H1 (cell line): Measurements from ENCODE around the gene SYPL1. TPM values are rescaled to one million over a fixed set of nuclear protein-coding genes. Genes with fewer than 3 reads are reported as not detected.

Experiments used
- BCL11A ChIP-seq, 2 experiments: IDR thresholded peaks; one replicate each; pipeline ENCODE4 v1.6.1; 2011; ENCODE audit warnings: low read depth in 2 of 2, low read length in 2 of 2, mild to moderate bottlenecking in 2 of 2
- CBX8 ChIP-seq: fragments of 300-800, 300-1000 bp; sonication (generic); IDR thresholded peaks from 2 replicates; pipeline ENCODE4 v1.7.1; 2016; ENCODE audit warnings: low read depth, low read length, borderline replicate concordance
- RBBP5 ChIP-seq: IDR thresholded peaks from 2 replicates; pipeline ENCODE4 v1.7.1; 2012; ENCODE audit warnings: low read depth, mild to moderate bottlenecking, inconsistent platforms, low read length, moderate library complexity, borderline replicate concordance
- SIX5 ChIP-seq: IDR thresholded peaks from 2 replicates; pipeline ENCODE4 v1.6.1; 2011; ENCODE audit warnings: mild to moderate bottlenecking, low read depth, low read length
- TAF7 ChIP-seq: optimal IDR thresholded peaks from 2 replicates; pipeline ENCODE3; 2011; ENCODE audit warnings: low read depth, mild to moderate bottlenecking, inconsistent platforms, low read length, moderate library complexity, borderline replicate concordance
- polyA plus RNA-seq, 7 experiments: library from polyadenylated mRNA; depleted of rRNA in 3 of 7; stranded (reverse) in 5 of 7; unstranded in 2 of 7; fragments of >200 nt in 5 of 7; fragments of 200-250 nt in 2 of 7; gene quantifications; 1 replicate in 5 of 7; 2 replicates in 1 of 7; 4 replicates in 1 of 7; pipeline versions ENCODE4 v1.2.1 to v1.2.3, GENCODE V29; 2011 to 2013; ENCODE audit warnings: missing spikeins in 2 of 7, mixed read lengths in 2 of 7
- total RNA-seq: library from RNA; stranded (reverse); fragmentation: NEBNext Ultra II Directional; extraction: Animal tissue kit (Norgen Biotek cat#: 25700); gene quantifications from 2 replicates; pipeline ENCODE4 v1.2.1, GENCODE V29; 2021
- TF ChIP-seq, protein P1 (sequence below): IDR thresholded peaks from 2 replicates; pipeline ENCODE4 v1.6.1; 2011; ENCODE audit warnings: low read depth, mild to moderate bottlenecking, low read length; ENCODE audit not compliant: insufficient read depth

The SYPL1 gene
- total and polyA plus RNA-seq, 2 of the 8 experiments (the other 6 are each of a cell fraction or from before 2014, with no cell fraction given): 44.9 to 57.7 TPM

DNA sequence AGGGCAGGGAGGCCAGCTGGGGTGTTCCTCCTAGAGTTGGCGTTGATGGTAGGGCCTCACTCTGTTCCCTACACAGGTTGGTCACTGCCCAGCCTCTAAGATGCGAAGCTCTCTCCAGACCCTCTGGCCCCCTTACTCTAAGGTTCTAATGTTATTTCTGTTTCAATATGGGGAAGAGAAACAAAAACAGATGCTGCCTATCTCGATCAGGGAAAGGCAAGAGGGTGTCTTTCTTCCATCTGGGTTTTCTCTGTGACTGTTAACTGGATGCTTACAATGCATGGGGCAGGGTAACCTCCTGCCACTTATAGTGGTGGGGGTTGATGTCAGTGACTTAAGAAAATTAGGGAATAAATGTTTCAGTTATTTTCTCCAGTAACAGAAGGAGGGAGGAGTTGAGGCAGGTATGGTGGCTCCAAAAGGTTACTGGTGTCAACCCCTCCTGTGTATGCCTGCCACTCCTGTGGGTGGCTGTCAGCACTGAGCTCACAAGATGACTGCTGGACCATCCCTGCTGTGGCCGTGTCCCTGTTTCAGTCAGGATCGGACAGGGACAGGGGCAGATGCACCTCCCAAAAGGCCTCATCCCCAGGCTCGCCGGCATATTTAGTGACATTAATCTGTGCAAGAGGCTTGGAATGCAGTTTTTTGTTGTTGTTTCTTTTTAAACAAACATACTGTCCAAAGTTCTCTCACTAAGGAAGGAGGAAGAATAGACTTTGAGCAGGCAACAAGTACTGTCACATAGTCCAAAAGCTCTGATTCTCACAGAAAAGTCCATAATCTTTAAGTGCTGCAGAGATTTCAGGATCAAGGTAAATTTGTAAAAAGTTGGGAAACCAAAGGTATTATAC lies 39.6 kb upstream of the SYPL1 start (continued):
- TF ChIP-seq, protein P1, sequence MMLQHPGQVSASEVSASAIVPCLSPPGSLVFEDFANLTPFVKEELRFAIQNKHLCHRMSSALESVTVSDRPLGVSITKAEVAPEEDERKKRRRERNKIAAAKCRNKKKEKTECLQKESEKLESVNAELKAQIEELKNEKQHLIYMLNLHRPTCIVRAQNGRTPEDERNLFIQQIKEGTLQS: no peak
- TF ChIP-seq TAF7 (no peak), SIX5 (no peak), RBBP5 (no peak), BCL11A (IDR thresholded peaks at IDR 0.05; ENCODE audit: low read depth in 2 of 2, low read length in 2 of 2) (no peak), CBX8 (no peak)
